Keratinocyte (primary cell): ENCODE data around the gene WNT7A. TPM values are rescaled to one million over a fixed set of nuclear protein-coding genes. Genes with fewer than 3 reads are reported as not detected.

Experiments used
- DNase-seq: peaks from one replicate; pipeline ENCODE4 v3.0.0-alpha.2; 2011; ENCODE audit warnings: low read depth, missing footprints, low spot score
- FAIRE-seq: peaks from 2 replicates; lab custom pipeline; 2011; peaks lifted over from hg19 to GRCh38; lab: Jason Lieb, UNC
- H2AFZ ChIP-seq: 2 replicates; pipeline ENCODE4 v1.6.0; 2012; ENCODE audit warnings: low read length, control low read depth, inconsistent platforms; ENCODE audit not compliant: control insufficient read depth
- H3K27ac ChIP-seq: 2 replicates; pipeline ENCODE4 v1.5.1; 2011; ENCODE audit warnings: low read length; ENCODE audit not compliant: control insufficient read depth, insufficient read depth
- H3K27me3 ChIP-seq: 3 replicates; pipeline ENCODE4 v1.6.0; 2011; ENCODE audit warnings: low read length; ENCODE audit not compliant: control insufficient read depth, insufficient read depth; ENCODE audit errors: extremely low read depth
- H3K36me3 ChIP-seq, 2 experiments: 2 replicates in 1 of 2; 3 replicates in 1 of 2; pipeline ENCODE4 v1.5.1; 2011; ENCODE audit warnings: low read length in 2 of 2, mild to moderate bottlenecking in 1 of 2; ENCODE audit not compliant: control insufficient read depth in 2 of 2, insufficient read depth in 2 of 2; ENCODE audit errors: extremely low read depth in 1 of 2
- H3K4me1 ChIP-seq: 3 replicates; pipeline ENCODE4 v1.5.1; 2011; ENCODE audit warnings: low read length; ENCODE audit not compliant: control insufficient read depth, insufficient read depth; ENCODE audit errors: extremely low read depth
- H3K4me2 ChIP-seq: 3 replicates; pipeline ENCODE4 v1.6.0; 2011; ENCODE audit warnings: low read depth, low read length; ENCODE audit not compliant: control insufficient read depth, insufficient read depth; ENCODE audit errors: extremely low read depth
- H3K4me3 ChIP-seq, 3 experiments: fragments of 200-600 bp in 1 of 3; sonication (generic) in 1 of 3; 2 replicates in 2 of 3; 3 replicates in 1 of 3; pipeline ENCODE4 v1.5.1; 2011 to 2016; ENCODE audit warnings: low read length in 3 of 3, mild to moderate bottlenecking in 3 of 3, control low read depth in 2 of 3, inconsistent platforms in 1 of 3, low read depth in 1 of 3, mixed read lengths in 1 of 3, mixed run types in 1 of 3, moderate library complexity in 1 of 3; ENCODE audit not compliant: control insufficient read depth in 2 of 3, insufficient read depth in 2 of 3; ENCODE audit errors: extremely low read depth in 1 of 3
- H3K79me2 ChIP-seq: 2 replicates; pipeline ENCODE4 v1.6.0; 2012; ENCODE audit warnings: low read length; ENCODE audit not compliant: control insufficient read depth, insufficient read depth
- H3K9ac ChIP-seq: 3 replicates; pipeline ENCODE4 v1.6.0; 2011; ENCODE audit warnings: low read length; ENCODE audit not compliant: control insufficient read depth, insufficient read depth; ENCODE audit errors: extremely low read depth
- H3K9me1 ChIP-seq: 3 replicates; pipeline ENCODE4 v1.6.0; 2011; ENCODE audit warnings: low read length; ENCODE audit not compliant: control insufficient read depth, insufficient read depth; ENCODE audit errors: extremely low read depth
- H3K9me3 ChIP-seq: 2 replicates; pipeline ENCODE4 v1.5.1; 2012; ENCODE audit warnings: low read depth, low read length; ENCODE audit not compliant: control insufficient read depth
- H4K20me1 ChIP-seq: 3 replicates; pipeline ENCODE4 v1.6.0; 2011; ENCODE audit warnings: low read length; ENCODE audit not compliant: control insufficient read depth, insufficient read depth; ENCODE audit errors: extremely low read depth
- EZH2 ChIP-seq: IDR thresholded peaks from one replicate; pipeline ENCODE4 v1.6.1; 2012; ENCODE audit warnings: inconsistent platforms, mild to moderate bottlenecking, low read length, moderate library complexity
- dilution Hi-C: fragments of 300-500 bp; cut with MboI; formaldehyde crosslinking; loops from one replicate; pipeline ENCODE4 v1.7.0; 2020; ENCODE audit warnings: low sequenced_read_pairs; ENCODE audit not compliant: extremely low pct_ligation_motif_present
- polyA plus RNA-seq, 5 experiments: library from polyadenylated mRNA; depleted of rRNA in 3 of 5; stranded (reverse) in 3 of 5; stranded (forward) in 1 of 5; unstranded in 1 of 5; fragments of >200 nt; gene quantifications; 1 replicate in 1 of 5; 2 replicates in 3 of 5; 3 replicates in 1 of 5; pipeline versions ENCODE4 v1.2.1 to v1.2.3, GENCODE V29; 2011 to 2012; ENCODE audit warnings: missing spikeins in 2 of 5, low read depth in 1 of 5, low replicate concordance in 1 of 5
- TF ChIP-seq, protein P1 (sequence below), 3 experiments: IDR thresholded peaks in 1 of 3; conservative IDR thresholded peaks in 1 of 3; optimal IDR thresholded peaks in 1 of 3; 2 replicates in 2 of 3; 3 replicates in 1 of 3; pipeline versions ENCODE3 to v1.5.1; 2011; ENCODE audit warnings: low read length in 3 of 3, mild to moderate bottlenecking in 3 of 3, moderate library complexity in 2 of 3, control low read depth in 1 of 3, inconsistent platforms in 1 of 3; ENCODE audit not compliant: insufficient read depth in 2 of 3; ENCODE audit errors: extremely low read depth in 1 of 3

Gene WNT7A
- polyA plus RNA-seq, 1 donor (not counting 4 experiments of a cell fraction or from before 2014, with no cell fraction given) = 20.3 TPM

DNA sequence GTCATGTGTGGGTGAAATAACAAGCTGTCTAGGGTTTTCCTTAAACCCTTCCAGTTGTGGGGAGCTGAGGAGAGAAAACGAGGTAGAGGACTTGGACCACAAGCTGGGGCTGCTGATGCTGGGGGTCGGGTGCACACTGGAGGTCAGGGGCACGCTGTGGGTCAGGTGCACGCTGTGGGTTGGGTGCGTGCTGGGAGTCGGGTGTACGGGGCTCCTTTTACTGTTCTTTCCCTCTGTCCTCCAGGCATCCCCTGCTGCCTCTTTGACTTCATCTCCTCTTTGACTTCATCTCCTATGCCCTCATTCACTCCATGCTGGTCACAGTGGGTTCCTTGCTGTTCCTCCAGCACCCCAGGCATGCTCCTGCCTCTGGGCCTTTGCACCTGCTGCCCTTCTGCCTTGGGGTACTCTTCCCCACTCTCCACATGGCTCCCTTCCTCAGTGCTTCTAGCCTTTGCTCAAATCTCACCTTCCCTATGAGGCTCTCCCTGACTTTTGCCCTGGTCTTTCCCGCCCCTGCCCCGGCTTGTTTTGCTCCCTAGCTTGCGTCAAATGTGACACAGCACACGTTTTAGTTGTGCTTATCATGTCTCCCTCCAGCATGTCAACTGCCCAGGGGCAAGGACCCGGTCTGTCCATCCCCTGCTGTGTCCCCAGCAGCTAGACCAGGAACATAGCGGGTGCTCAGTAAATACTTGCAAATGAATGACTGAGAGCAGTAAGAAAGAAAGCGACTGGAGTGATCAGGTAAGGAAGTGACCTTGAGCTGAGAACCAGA, 45.4 kb downstream of the WNT7A start:
- H2AFZ ChIP-seq = no peak overlapping the region
- H3K9me1 ChIP-seq = peaks cover 6% of the 10 kb centered on the region
- no peak for TF ChIP-seq EZH2
- TF ChIP-seq, protein P1, sequence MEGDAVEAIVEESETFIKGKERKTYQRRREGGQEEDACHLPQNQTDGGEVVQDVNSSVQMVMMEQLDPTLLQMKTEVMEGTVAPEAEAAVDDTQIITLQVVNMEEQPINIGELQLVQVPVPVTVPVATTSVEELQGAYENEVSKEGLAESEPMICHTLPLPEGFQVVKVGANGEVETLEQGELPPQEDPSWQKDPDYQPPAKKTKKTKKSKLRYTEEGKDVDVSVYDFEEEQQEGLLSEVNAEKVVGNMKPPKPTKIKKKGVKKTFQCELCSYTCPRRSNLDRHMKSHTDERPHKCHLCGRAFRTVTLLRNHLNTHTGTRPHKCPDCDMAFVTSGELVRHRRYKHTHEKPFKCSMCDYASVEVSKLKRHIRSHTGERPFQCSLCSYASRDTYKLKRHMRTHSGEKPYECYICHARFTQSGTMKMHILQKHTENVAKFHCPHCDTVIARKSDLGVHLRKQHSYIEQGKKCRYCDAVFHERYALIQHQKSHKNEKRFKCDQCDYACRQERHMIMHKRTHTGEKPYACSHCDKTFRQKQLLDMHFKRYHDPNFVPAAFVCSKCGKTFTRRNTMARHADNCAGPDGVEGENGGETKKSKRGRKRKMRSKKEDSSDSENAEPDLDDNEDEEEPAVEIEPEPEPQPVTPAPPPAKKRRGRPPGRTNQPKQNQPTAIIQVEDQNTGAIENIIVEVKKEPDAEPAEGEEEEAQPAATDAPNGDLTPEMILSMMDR (optimal IDR thresholded peaks at IDR 0.05 in 1 of 3, IDR thresholded peaks at IDR 0.05 in 1 of 3, conservative IDR thresholded peaks at IDR 0.05 in 1 of 3; ENCODE audit: extremely low read depth in 1 of 3, insufficient read depth in 2 of 3, low read length in 3 of 3) = no peak
- no peaks in the 10 kb centered on the region for H3K27me3 ChIP-seq
- no peaks in the 10 kb centered on the region for H3K9me3 ChIP-seq
- H3K4me2 ChIP-seq = no peak overlapping the region
- FAIRE-seq (no peak), DNase-seq (no peak)
- no peak overlapping the region for H3K27ac ChIP-seq
- H3K9ac ChIP-seq = no peak overlapping the region
- H3K4me1 ChIP-seq = peaks cover 46% of the 10 kb centered on the region
- H3K79me2 ChIP-seq = peaks cover 99% of the 10 kb centered on the region
- H3K4me3 ChIP-seq = no peak overlapping the region
- H4K20me1 ChIP-seq = no peaks in the 10 kb centered on the region
- H3K36me3 ChIP-seq = peaks cover 4 to 64% of the 10 kb centered on the region in 2 experiments
- dilution Hi-C loops = no loop called here

DNA sequence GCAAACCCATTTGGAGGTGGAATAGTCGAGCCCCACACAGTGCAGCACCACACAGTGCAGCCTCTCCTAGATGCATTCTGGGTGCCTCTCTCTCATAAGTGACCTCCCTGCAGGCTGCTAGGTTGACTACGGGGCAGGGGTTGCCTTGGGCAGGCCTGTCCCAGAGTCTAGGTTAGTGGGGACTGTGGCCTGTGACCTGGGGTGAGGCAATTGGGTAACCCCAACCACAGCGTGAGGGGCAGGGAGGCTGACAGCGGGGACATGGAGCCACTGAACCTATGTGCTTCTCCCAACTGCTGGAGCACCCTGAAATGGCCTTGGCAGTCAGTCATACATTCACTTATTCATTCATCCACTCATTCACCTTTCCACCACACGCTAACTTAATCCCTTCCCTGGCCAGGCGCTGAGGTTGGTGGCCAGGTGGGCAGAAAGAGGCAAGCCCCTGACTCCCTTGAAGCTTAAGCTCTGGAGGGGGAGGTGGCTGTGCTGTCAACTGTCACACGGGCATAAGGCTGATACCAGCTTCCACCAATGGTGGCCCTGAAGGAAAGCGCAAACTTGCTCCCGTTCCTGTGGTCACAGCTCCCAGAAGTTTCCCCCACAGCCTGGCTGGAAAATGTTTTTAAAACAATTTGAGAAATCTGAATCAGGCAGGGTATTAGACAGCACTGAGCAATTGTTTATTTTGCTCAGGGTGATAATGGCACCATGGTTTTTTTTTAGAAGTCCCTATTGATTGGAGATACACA, 46.2 kb downstream of the WNT7A start:
- peaks cover 44% of the 10 kb centered on the region for H3K4me1 ChIP-seq
- no peaks in the 10 kb centered on the region for H3K27me3 ChIP-seq
- no peak overlapping the region for H3K4me2 ChIP-seq
- no peak overlapping the region for H3K9ac ChIP-seq
- TF ChIP-seq, protein P1 (optimal IDR thresholded peaks at IDR 0.05 in 1 of 3, IDR thresholded peaks at IDR 0.05 in 1 of 3, conservative IDR thresholded peaks at IDR 0.05 in 1 of 3; ENCODE audit: extremely low read depth in 1 of 3, insufficient read depth in 2 of 3, low read length in 3 of 3) = no peak
- no peak for TF ChIP-seq EZH2
- H3K79me2 ChIP-seq = peaks cover 100% of the 10 kb centered on the region
- peaks cover 6% of the 10 kb centered on the region for H3K9me1 ChIP-seq
- no peaks in the 10 kb centered on the region for H4K20me1 ChIP-seq
- H3K9me3 ChIP-seq = no peaks in the 10 kb centered on the region
- H3K4me3 ChIP-seq = no peak overlapping the region
- peak; percentile 5 for FAIRE-seq
- dilution Hi-C loops = no loop called here
- DNase-seq = no peak
- no peak overlapping the region for H2AFZ ChIP-seq
- peaks cover 4 to 70% of the 10 kb centered on the region in 2 experiments for H3K36me3 ChIP-seq
- H3K27ac ChIP-seq = no peak overlapping the region
